Ishikawa (cell line): ENCODE results near the gene LONRF2.

Experiments
- CEBPB ChIP-seq: IDR thresholded peaks from 2 replicates; pipeline ENCODE4 v1.6.1; 2012
- CREB1 ChIP-seq: IDR thresholded peaks from 2 replicates; pipeline ENCODE4 v1.6.1; 2012; ENCODE audit warnings: low read depth
- EGR1 ChIP-seq: IDR thresholded peaks from 2 replicates; pipeline ENCODE4 v1.6.1; 2012
- EP300 ChIP-seq: IDR thresholded peaks from 2 replicates; pipeline ENCODE4 v1.6.1; 2012; ENCODE audit warnings: borderline replicate concordance
- FOXM1 ChIP-seq: IDR thresholded peaks from 2 replicates; pipeline ENCODE4 v1.6.1; 2012; ENCODE audit warnings: low read depth, borderline replicate concordance
- MAX ChIP-seq: IDR thresholded peaks from 2 replicates; pipeline ENCODE4 v1.6.1; 2012
- NFIC ChIP-seq: IDR thresholded peaks from 2 replicates; pipeline ENCODE4 v1.6.1; 2012
- RAD21 ChIP-seq: IDR thresholded peaks from 2 replicates; pipeline ENCODE4 v1.6.1; 2012; ENCODE audit warnings: low read depth
- REST ChIP-seq: IDR thresholded peaks from 2 replicates; pipeline ENCODE4 v1.6.1; 2012; ENCODE audit warnings: low read depth, mild to moderate bottlenecking
- TAF1 ChIP-seq: IDR thresholded peaks from 2 replicates; pipeline ENCODE4 v1.6.1; 2012; ENCODE audit warnings: low read depth, mild to moderate bottlenecking
- TCF12 ChIP-seq: IDR thresholded peaks from 2 replicates; pipeline ENCODE4 v1.6.1; 2012; ENCODE audit warnings: low read depth
- TEAD4 ChIP-seq: IDR thresholded peaks from 2 replicates; pipeline ENCODE4 v1.6.1; 2012
- USF1 ChIP-seq: IDR thresholded peaks from 2 replicates; pipeline ENCODE4 v1.6.1; 2012
- YY1 ChIP-seq: IDR thresholded peaks from 2 replicates; pipeline ENCODE4 v1.6.1; 2012; ENCODE audit warnings: low read depth
- ZBTB7A ChIP-seq: IDR thresholded peaks from 2 replicates; pipeline ENCODE4 v1.6.1; 2012; ENCODE audit warnings: low read depth

Gene LONRF2

GRCh38 chr2:100239486-100240210 is 82.7 kb downstream of the LONRF2 start:
- TF ChIP-seq USF1 (no peak), CREB1 (no peak), MAX (no peak), NFIC (no peak), EGR1 (no peak), CEBPB (no peak), REST (no peak), TAF1 (no peak)

GRCh38 chr2:100238471-100238870 is 83.8 kb downstream of the LONRF2 start:
- TF ChIP-seq TAF1 (no peak), CREB1 (no peak), YY1 (no peak), REST (no peak), TEAD4 (no peak), EP300 (no peak), TCF12 (no peak), FOXM1 (no peak), EGR1 (no peak), CEBPB (no peak), MAX (no peak), USF1 (no peak), ZBTB7A (no peak), NFIC (no peak), RAD21 (no peak)

DNA sequence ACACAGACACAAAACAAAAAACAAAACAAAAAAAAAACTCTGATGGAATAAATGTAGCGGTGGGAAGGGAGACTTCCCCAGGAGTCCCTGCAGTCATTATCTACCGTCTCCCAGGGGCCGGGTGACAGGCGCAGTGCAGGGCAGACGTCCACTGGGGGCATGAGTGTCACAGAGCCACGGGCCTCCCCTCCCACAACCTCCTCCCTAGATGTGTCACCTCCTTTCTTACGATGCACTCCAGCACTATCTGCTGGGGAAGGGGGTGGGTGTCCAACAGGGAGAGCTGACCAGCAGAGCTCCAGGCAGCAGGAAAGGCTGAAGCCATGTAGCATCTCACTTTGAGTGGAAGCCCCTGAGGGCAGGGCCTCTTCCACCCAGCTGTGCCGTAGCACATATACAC is 84.5 kb downstream of the LONRF2 start:
- TF ChIP-seq TCF12 (no peak), EP300 (no peak), TEAD4 (no peak), NFIC (no peak), EGR1 (no peak), YY1 (no peak), CREB1 (no peak), CEBPB (no peak), REST (no peak)

DNA sequence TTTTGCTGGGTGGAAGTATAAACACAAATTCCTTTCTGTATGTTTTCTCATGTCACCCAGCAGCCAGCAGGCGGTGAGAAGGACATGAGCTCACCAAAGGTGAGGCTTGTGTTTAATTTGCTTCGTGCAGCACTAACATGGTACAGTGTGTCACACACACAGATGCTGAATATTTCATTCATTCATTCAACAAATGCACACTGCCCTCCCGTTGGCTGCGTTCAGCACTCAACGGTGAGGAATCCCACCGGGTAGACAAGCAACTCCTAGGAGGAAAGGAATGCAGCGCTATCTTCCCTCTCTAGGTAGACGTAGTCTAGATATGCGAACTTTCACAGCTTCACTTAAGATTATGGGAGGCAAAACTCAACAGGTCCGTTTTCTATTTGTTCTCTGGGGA is 85.1 kb downstream of the LONRF2 start:
- TF ChIP-seq TCF12 (no peak), NFIC (no peak), RAD21 (no peak), TEAD4 (no peak), FOXM1 (no peak), REST (no peak), MAX (no peak), USF1 (no peak), EGR1 (no peak), EP300 (no peak), ZBTB7A (no peak), CREB1 (no peak), TAF1 (no peak), CEBPB (no peak), YY1 (no peak)
